Left lung (tissue), 10 donors: ENCODE data around the gene ZNF440. TPM values are rescaled to one million over a fixed set of nuclear protein-coding genes. Genes with fewer than 3 reads are reported as not detected.

ENCODE experiments used
- ATAC-seq: fragments of 200-7000 bp; cut with Tn5 transposase; one replicate; pipeline ENCODE4 v1.9.1; 2020; ENCODE audit warnings: moderate library complexity
- DNase-seq, 4 donors: peaks; one replicate each; pipeline ENCODE4 v3.0.0-alpha.2; 2013 to 2020
- H3K27ac ChIP-seq, 2 donors: fragments of 200-600 bp; sonication (generic) in 1 of 2; one replicate each; pipeline versions ENCODE4 v1.5.0 to v1.8.0; 2020 to 2021
- H3K27me3 ChIP-seq, 2 donors: fragments of 200-600 bp; sonication (generic) in 1 of 2; one replicate each; pipeline versions ENCODE4 v1.5.0 to v1.8.0; 2020 to 2021
- H3K36me3 ChIP-seq, 2 donors: fragments of 200-600 bp; sonication (generic) in 1 of 2; one replicate each; pipeline versions ENCODE4 v1.5.0 to v1.8.0; 2020 to 2021
- H3K4me1 ChIP-seq, 2 donors: fragments of 200-600 bp; one replicate each; pipeline ENCODE4 v1.8.0; 2021
- H3K4me3 ChIP-seq, 2 donors: fragments of 200-600 bp; sonication (generic) in 1 of 2; one replicate each; pipeline versions ENCODE4 v1.5.0 to v1.8.0; 2020 to 2021; ENCODE audit warnings: mild to moderate bottlenecking in 1 of 2
- H3K9me3 ChIP-seq, 2 donors: fragments of 200-600 bp; sonication (generic) in 1 of 2; one replicate each; pipeline versions ENCODE4 v1.5.0 to v1.8.0; 2020 to 2021
- intact Hi-C, 2 donors: fragments of 100-400 bp; cut with DNase I; formaldehyde crosslinking; loops; one replicate each; pipeline versions ENCODE4 v1.11.2 to v1.14.2; 2022
- polyA plus RNA-seq, 6 donors: library from polyadenylated mRNA; unstranded; fragments of 120-200 nt; gene quantifications; one replicate each; pipeline ENCODE4 v1.2.1, GENCODE V29; 2013; ENCODE audit not compliant: insufficient read length in 6 of 6
- total RNA-seq, 2 donors: library from RNA; stranded (reverse); fragmentation: NEBNext Ultra II Directional; extraction: Animal tissue kit (Norgen Biotek cat#: 25700); gene quantifications; one replicate each; pipeline ENCODE4 v1.2.1, GENCODE V29; 2021
- TF ChIP-seq, protein P1 (sequence below), 2 donors: fragments of 200-600 bp; sonication (generic) in 1 of 2; IDR thresholded peaks; one replicate each; pipeline versions ENCODE4 v1.5.0 to v1.8.0; 2021; ENCODE audit warnings: antibody characterized with exemption in 2 of 2
- donor health status: DM: no; HTN: yes; CAD: no.
- donor health status: DM: no; HTN: no; CAD: no.

ZNF440 gene
- total and polyA plus RNA-seq, 8 donors, result 12.6 to 26.4 (median 20.6) TPM

DNA sequence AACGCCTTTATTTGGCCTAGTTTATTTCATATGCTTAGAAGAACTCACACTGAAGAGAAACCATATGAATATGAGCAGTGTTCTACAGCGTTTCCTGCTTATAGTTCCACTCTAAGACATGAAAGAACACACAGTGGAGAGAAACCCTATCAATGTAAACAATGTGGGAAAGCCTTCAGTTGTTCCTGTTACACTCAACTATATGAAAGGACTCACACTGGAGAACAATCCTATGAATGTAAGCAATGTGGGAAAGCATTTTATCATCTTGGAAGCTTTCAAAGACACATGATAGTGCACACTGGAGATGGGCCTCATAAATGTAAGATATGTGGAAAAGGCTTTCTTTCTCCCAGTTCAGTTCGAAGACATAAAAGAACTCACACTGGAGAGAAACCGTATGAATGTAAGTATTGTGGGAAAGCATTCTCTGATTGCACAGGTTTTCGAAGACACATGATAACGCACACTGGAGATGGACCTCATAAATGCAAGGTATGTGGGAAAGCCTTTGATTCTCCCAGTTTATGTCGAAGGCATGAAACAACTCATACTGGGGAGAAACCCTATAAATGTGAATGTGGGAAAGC is 33.5 kb upstream of the ZNF440 start:
- Histone ChIP-seq H3K4me1 (no peaks in the 10 kb centered on the region), H3K4me3 (no peak overlapping the region), H3K27ac (no peak overlapping the region), H3K27me3 (no peaks in the 10 kb centered on the region), H3K36me3 (peaks cover 7 to 52% of the 10 kb centered on the region in 2 donors), H3K9me3 (peaks cover 9 to 96% of the 10 kb centered on the region in 2 donors)
- DNase-seq, result no peak
- ATAC-seq, result no peak
- intact Hi-C loops, result no loop called here
- TF ChIP-seq, protein P1, sequence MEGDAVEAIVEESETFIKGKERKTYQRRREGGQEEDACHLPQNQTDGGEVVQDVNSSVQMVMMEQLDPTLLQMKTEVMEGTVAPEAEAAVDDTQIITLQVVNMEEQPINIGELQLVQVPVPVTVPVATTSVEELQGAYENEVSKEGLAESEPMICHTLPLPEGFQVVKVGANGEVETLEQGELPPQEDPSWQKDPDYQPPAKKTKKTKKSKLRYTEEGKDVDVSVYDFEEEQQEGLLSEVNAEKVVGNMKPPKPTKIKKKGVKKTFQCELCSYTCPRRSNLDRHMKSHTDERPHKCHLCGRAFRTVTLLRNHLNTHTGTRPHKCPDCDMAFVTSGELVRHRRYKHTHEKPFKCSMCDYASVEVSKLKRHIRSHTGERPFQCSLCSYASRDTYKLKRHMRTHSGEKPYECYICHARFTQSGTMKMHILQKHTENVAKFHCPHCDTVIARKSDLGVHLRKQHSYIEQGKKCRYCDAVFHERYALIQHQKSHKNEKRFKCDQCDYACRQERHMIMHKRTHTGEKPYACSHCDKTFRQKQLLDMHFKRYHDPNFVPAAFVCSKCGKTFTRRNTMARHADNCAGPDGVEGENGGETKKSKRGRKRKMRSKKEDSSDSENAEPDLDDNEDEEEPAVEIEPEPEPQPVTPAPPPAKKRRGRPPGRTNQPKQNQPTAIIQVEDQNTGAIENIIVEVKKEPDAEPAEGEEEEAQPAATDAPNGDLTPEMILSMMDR (IDR thresholded peaks at IDR 0.05), result no peak

- Histone ChIP-seq H3K4me3 (no peak overlapping the region), H3K36me3 (peaks cover 7 to 52% of the 10 kb centered on the region in 2 donors), H3K9me3 (peaks cover 9 to 97% of the 10 kb centered on the region in 2 donors), H3K4me1 (no peaks in the 10 kb centered on the region), H3K27me3 (no peaks in the 10 kb centered on the region), H3K27ac (no peak overlapping the region)
- DNase-seq, result no peak
- intact Hi-C loops, result no loop called here
- ATAC-seq, result no peak
- TF ChIP-seq, protein P1 (IDR thresholded peaks at IDR 0.05), result no peak
Measured at GRCh38 chr19:11781295-11782057, 32.6 kb upstream of the ZNF440 start.

DNA sequence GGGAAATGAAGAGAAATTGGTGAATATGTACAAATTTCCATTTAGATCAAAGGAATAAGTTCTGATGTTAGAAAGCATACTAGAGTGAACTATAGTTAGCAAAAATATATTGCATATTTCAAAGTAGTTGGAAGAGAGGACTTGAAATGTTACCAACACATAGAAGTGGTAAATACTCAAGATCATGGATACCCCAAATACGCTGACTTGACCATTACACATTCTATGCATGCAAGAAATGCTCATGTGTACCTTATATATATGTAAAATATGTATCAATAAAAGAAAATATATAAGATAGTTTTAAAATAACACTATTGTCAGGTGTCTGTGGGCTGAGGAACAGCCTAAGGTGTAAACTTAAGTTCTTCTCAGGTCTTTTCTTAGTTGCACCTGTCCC is 30.3 kb upstream of the ZNF440 start:
- peaks cover 7 to 38% of the 10 kb centered on the region in 2 donors for H3K36me3 ChIP-seq
- H3K4me3 ChIP-seq, result no peak overlapping the region
- peaks cover 9 to 97% of the 10 kb centered on the region in 2 donors for H3K9me3 ChIP-seq
- TF ChIP-seq, protein P1 (IDR thresholded peaks at IDR 0.05), result no peak
- ATAC-seq, result no peak
- no peak overlapping the region for H3K27ac ChIP-seq
- DNase-seq, result no peak
- intact Hi-C loops, result no loop called here
- no peaks in the 10 kb centered on the region for H3K27me3 ChIP-seq
- H3K4me1 ChIP-seq, result no peaks in the 10 kb centered on the region

DNA sequence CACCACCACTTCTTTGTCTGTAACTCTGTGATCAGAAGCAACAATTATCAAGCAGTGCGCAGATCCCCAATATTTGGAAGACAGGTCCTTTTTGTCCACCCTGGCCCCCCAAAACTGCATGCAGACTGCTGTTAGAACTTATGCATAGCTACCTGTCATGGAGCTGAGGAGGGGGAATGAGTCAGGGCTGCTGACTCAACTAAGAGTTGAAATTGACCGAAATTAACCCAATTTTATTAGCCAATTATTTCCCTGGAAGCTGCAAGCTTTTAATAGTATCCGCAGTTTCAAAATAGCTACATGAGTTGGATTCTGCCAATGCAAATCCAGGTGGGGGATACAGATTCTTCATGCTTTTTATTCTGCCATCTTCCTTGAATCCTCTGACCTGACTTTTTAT is 29.7 kb upstream of the ZNF440 start:
- Histone ChIP-seq H3K27ac (no peak overlapping the region), H3K36me3 (peaks cover 5 to 32% of the 10 kb centered on the region in 2 donors), H3K4me1 (no peaks in the 10 kb centered on the region), H3K27me3 (no peaks in the 10 kb centered on the region), H3K4me3 (no peak overlapping the region), H3K9me3 (peaks cover 9 to 97% of the 10 kb centered on the region in 2 donors)
- intact Hi-C loops, result no loop called here
- no peak for DNase-seq
- TF ChIP-seq, protein P1 (IDR thresholded peaks at IDR 0.05), result no peak
- ATAC-seq, result no peak

DNA sequence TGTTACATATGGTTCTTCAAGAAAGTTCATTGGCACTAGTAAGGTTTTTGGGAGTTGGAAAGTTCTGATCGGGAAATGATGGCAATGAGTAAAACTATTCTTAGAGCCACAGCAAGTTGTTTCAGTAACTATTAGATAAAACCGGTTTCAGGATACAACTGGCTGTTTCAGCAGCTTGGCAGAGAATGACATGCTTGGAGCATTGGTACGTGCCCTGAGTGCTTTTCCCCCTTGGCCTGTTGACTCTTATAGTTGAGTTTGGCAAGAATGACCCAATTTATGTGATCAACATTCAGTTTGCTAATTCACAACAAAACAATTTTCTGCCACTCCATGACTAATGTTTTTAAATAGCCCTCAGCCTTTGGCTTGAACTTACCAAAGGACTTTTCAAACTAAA is 26.5 kb upstream of the ZNF440 start:
- intact Hi-C loops, result no loop called here
- no peaks in the 10 kb centered on the region for H3K4me1 ChIP-seq
- peaks cover 0 to 85% of the 10 kb centered on the region in 2 donors for H3K9me3 ChIP-seq
- H3K27ac ChIP-seq, result no peak overlapping the region
- TF ChIP-seq, protein P1 (IDR thresholded peaks at IDR 0.05), result no peak
- ATAC-seq (no peak), DNase-seq (no peak)
- H3K4me3 ChIP-seq, result no peak overlapping the region
- H3K36me3 ChIP-seq, result peaks cover 0 to under 1% of the 10 kb centered on the region in 2 donors
- no peaks in the 10 kb centered on the region for H3K27me3 ChIP-seq
